Endothelial cell (in vitro differentiated cells): ENCODE data around the gene HDX. TPM values are rescaled to one million over a fixed set of nuclear protein-coding genes. Genes with fewer than 3 reads are reported as not detected.

ENCODE experiments used
- DNase-seq: peaks from one replicate; pipeline ENCODE4 v3.0.0; 2021; ENCODE audit warnings: low spot score
- H3K27ac Mint-ChIP-seq: one replicate; pipeline ENCODE4 v1.8.0; 2021; ENCODE audit warnings: mixed read lengths, inconsistent platforms; ENCODE audit not compliant: unreplicated experiment
- H3K27me3 Mint-ChIP-seq: one replicate; pipeline ENCODE4 v1.8.0; 2021; ENCODE audit warnings: mild to moderate bottlenecking, moderate library complexity, mixed read lengths, inconsistent platforms; ENCODE audit not compliant: unreplicated experiment
- H3K36me3 Mint-ChIP-seq: one replicate; pipeline ENCODE4 v1.8.0; 2021; ENCODE audit warnings: mild to moderate bottlenecking, low read depth, mixed read lengths, inconsistent platforms; ENCODE audit not compliant: unreplicated experiment
- H3K4me1 Mint-ChIP-seq: one replicate; pipeline ENCODE4 v1.8.0; 2021; ENCODE audit warnings: mild to moderate bottlenecking, mixed read lengths, inconsistent platforms; ENCODE audit not compliant: unreplicated experiment
- H3K4me3 Mint-ChIP-seq: one replicate; pipeline ENCODE4 v1.8.0; 2021; ENCODE audit warnings: mild to moderate bottlenecking, mixed read lengths, inconsistent platforms; ENCODE audit not compliant: unreplicated experiment
- H3K9me3 Mint-ChIP-seq: one replicate; pipeline ENCODE4 v1.8.0; 2021; ENCODE audit warnings: mixed read lengths, inconsistent platforms; ENCODE audit not compliant: unreplicated experiment
- total RNA-seq: library from RNA; stranded (reverse); fragmentation: NEBNext Ultra II Directional; extraction: Animal tissue kit (Norgen Biotek cat#: 25700); gene quantifications from one replicate; pipeline ENCODE4 v1.2.1, GENCODE V29; 2021; ENCODE audit not compliant: unreplicated experiment
- TF ChIP-seq, protein P1 (sequence below): fragments of 200-600 bp; sonication (generic); IDR thresholded peaks from one replicate; pipeline ENCODE4 v1.5.0; 2021; ENCODE audit warnings: antibody characterized with exemption; ENCODE audit not compliant: unreplicated experiment

Gene HDX
- total RNA-seq, 1 donor from 2014 or later: 9.4 TPM

DNA sequence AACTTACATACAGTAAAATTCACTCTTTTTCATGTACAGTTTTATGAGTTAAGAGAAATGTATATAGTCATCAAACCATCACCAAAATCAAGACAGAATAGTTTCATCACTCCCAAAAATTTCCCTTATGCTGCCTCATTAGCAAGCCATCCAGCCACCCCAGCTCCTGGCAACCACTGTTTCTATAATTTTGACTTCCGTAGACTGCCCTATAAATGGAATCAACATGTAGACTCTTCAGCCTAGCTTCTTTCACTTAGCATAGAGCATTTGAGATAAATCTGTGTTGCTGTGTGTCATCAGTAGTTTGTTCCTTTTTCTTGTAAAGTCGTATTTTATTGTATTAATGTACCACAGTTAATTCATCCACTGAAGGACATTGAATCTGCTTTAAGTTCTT is 23.2 kb downstream of the HDX start:
- Mint-ChIP-seq H3K27ac (no peak overlapping the region), H3K27me3 (no peaks in the 10 kb centered on the region), H3K9me3 (no peaks in the 10 kb centered on the region), H3K36me3 (peaks cover 30% of the 10 kb centered on the region), H3K4me1 (no peaks in the 10 kb centered on the region), H3K4me3 (no peak overlapping the region)
- DNase-seq: no peak
- TF ChIP-seq, protein P1, sequence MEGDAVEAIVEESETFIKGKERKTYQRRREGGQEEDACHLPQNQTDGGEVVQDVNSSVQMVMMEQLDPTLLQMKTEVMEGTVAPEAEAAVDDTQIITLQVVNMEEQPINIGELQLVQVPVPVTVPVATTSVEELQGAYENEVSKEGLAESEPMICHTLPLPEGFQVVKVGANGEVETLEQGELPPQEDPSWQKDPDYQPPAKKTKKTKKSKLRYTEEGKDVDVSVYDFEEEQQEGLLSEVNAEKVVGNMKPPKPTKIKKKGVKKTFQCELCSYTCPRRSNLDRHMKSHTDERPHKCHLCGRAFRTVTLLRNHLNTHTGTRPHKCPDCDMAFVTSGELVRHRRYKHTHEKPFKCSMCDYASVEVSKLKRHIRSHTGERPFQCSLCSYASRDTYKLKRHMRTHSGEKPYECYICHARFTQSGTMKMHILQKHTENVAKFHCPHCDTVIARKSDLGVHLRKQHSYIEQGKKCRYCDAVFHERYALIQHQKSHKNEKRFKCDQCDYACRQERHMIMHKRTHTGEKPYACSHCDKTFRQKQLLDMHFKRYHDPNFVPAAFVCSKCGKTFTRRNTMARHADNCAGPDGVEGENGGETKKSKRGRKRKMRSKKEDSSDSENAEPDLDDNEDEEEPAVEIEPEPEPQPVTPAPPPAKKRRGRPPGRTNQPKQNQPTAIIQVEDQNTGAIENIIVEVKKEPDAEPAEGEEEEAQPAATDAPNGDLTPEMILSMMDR: no peak

DNA sequence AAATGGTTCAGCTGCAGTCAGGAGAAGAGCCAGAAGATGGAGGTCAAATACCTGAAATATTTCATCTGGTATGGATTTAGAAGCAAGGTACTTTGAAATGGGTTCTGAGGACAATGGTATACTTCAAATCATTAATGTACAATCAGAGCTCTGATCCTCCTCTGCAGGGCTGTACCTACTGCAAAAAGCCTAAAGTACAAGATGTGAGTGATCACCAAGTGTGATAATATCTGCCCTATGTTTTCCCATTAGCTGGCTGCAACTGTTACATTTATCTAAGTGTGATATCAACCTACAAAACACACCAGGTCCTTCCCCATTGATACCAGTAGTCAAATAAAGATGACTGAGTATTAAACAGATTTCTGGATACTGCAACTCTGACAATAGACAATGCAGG is 25.1 kb downstream of the HDX start:
- TF ChIP-seq, protein P1: no peak
- Mint-ChIP-seq H3K27me3 (no peaks in the 10 kb centered on the region), H3K36me3 (peaks cover 11% of the 10 kb centered on the region), H3K9me3 (no peaks in the 10 kb centered on the region), H3K4me3 (no peak overlapping the region), H3K4me1 (no peaks in the 10 kb centered on the region), H3K27ac (no peak overlapping the region)
- DNase-seq: no peak

DNA sequence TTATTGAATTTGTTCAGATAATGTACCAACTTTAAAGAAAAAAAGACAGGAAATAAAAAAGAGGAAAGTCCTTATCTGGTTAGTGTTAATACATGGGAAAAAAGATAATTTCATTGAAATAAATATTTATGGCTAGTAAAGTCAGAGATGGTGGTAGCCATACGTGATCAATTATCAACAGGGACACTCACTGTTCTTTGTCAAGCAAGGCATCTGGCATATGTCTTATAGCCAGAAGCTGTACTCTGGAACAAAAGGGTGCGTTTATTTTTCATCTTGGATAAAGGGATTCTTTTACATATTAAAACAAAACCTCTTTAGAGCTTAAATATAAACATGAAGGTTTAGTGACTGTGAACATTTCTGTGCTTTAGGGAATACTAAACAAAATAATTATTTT is 26.7 kb downstream of the HDX start:
- no peaks in the 10 kb centered on the region for H3K9me3 Mint-ChIP-seq
- no peaks in the 10 kb centered on the region for H3K36me3 Mint-ChIP-seq
- no peak overlapping the region for H3K27ac Mint-ChIP-seq
- no peak for DNase-seq
- H3K4me1 Mint-ChIP-seq: no peaks in the 10 kb centered on the region
- H3K4me3 Mint-ChIP-seq: no peak overlapping the region
- no peaks in the 10 kb centered on the region for H3K27me3 Mint-ChIP-seq
- TF ChIP-seq, protein P1: no peak

DNA sequence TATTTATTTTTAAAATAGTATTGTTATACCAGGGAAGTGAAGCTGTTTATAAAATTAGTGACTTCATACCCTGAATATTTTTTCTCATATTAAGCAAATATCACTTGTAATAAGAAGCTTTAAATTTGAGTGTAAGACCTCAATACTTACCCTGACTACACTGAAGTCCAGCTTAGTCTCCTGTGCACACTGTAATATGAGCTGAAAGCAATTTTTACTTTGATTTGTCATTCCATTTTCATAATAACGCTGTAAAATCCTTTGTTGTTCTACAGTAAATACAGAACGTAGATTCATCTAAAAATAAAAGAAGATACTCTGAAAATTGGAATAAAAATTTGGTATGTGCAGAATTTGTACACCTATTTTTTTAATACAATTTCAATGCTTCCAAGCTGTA is 27.2 kb downstream of the HDX start:
- Mint-ChIP-seq H3K27ac (no peak overlapping the region), H3K4me1 (no peaks in the 10 kb centered on the region), H3K9me3 (no peaks in the 10 kb centered on the region), H3K27me3 (no peaks in the 10 kb centered on the region), H3K4me3 (no peak overlapping the region), H3K36me3 (no peaks in the 10 kb centered on the region)
- no peak for DNase-seq
- TF ChIP-seq, protein P1: no peak

DNA sequence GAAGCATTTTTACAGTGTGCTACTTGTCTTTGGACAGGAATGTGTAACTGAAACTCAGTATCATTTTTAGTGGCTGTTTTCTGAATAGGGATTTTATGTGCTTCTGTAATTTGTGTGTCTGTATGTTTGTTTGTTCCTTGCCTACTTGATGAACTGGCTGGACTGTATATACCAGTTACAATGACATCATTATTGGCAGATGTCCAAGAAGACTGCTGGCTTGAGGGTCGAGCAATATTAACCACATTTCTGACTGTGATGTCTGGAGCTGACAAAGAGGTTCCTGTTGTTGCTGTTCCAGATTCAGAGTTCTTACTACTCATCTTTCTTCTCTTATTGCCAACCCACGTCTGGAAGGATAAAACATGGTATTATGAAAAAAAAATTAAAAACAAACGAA is 33.0 kb downstream of the HDX start:
- TF ChIP-seq, protein P1: no peak
- no peak overlapping the region for H3K27ac Mint-ChIP-seq
- peaks cover 7% of the 10 kb centered on the region for H3K36me3 Mint-ChIP-seq
- no peaks in the 10 kb centered on the region for H3K27me3 Mint-ChIP-seq
- no peaks in the 10 kb centered on the region for H3K9me3 Mint-ChIP-seq
- H3K4me1 Mint-ChIP-seq: no peaks in the 10 kb centered on the region
- H3K4me3 Mint-ChIP-seq: no peak overlapping the region
- no peak for DNase-seq
